Measurements from ENCODE around the gene NTNG2.

DNA sequence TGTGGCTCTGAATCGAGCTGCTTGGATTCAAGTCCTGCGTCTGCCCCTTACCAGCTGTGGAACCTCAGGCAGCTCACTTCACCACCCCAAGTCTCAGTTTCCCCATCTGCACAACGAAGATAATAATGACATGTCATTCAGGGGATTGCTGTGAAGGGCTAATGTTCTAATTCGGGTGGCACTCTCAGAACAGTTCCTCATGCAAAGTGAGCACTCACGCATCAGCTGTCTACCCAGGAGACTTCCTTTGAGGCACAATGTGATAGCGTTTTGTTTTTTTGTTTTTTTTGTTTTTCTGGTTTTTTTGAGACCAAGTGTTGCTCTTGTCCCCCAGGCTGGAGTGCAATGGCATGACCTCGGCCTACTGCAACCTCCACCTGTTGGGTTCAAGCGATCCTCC, 56.4 kb downstream of the NTNG2 start:
- TF ChIP-seq, protein P1, sequence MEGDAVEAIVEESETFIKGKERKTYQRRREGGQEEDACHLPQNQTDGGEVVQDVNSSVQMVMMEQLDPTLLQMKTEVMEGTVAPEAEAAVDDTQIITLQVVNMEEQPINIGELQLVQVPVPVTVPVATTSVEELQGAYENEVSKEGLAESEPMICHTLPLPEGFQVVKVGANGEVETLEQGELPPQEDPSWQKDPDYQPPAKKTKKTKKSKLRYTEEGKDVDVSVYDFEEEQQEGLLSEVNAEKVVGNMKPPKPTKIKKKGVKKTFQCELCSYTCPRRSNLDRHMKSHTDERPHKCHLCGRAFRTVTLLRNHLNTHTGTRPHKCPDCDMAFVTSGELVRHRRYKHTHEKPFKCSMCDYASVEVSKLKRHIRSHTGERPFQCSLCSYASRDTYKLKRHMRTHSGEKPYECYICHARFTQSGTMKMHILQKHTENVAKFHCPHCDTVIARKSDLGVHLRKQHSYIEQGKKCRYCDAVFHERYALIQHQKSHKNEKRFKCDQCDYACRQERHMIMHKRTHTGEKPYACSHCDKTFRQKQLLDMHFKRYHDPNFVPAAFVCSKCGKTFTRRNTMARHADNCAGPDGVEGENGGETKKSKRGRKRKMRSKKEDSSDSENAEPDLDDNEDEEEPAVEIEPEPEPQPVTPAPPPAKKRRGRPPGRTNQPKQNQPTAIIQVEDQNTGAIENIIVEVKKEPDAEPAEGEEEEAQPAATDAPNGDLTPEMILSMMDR (IDR thresholded peaks at IDR 0.05), result no peak
- TF ChIP-seq EZH2 (IDR thresholded peaks at IDR 0.05), result no peak
